Measurements from ENCODE around the gene SLC1A1. TPM values are rescaled to one million over a fixed set of nuclear protein-coding genes. Genes with fewer than 3 reads are reported as not detected.

Gene SLC1A1
- total RNA-seq, 1 experiment from 2014 or later: 3.2 TPM

GRCh38 chr9:4538107-4538506 lies 47.8 kb downstream of the SLC1A1 start:
- Histone ChIP-seq H3K9ac (ENCODE audit: low read length) (no peak overlapping the region), H3K27me3 (ENCODE audit: low read length) (no peaks in the 10 kb centered on the region), H4K20me1 (ENCODE audit: low read length) (no peaks in the 10 kb centered on the region), H3K79me2 (ENCODE audit: low read length) (no peaks in the 10 kb centered on the region), H3K9me2 (replicated peaks; ENCODE audit: low read length) (no peaks in the 10 kb centered on the region), H3K9me3 (ENCODE audit: low read length) (no peaks in the 10 kb centered on the region), H3K27ac (ENCODE audit: low read length) (no peak overlapping the region), H2AFZ (ENCODE audit: low read length) (no peak overlapping the region), H3K4me3 (ENCODE audit: low read length) (no peak overlapping the region), H3K4me1 (ENCODE audit: insufficient read depth, low read length) (no peaks in the 10 kb centered on the region), H3K36me3 (ENCODE audit: low read depth, low read length) (no peaks in the 10 kb centered on the region), H3F3A (ENCODE audit: low read length, unreplicated experiment) (no peaks in the 10 kb centered on the region), H3K4me2 (ENCODE audit: low read length) (no peak overlapping the region)
- intact Hi-C loops (cut with micrococcal nuclease): no loop called here
- ChIA-PET POLR2A (ENCODE audit: unreplicated experiment) (no interaction called here), CTCF (no interaction called here)
- TF ChIP-seq EZH2phosphoT487 (IDR thresholded peaks at IDR 0.05; ENCODE audit: borderline replicate concordance, low read length) (no peak), EZH2 (IDR thresholded peaks at IDR 0.05; ENCODE audit: low read length, unreplicated experiment) (no peak)
- TF ChIP-seq, protein P1, sequence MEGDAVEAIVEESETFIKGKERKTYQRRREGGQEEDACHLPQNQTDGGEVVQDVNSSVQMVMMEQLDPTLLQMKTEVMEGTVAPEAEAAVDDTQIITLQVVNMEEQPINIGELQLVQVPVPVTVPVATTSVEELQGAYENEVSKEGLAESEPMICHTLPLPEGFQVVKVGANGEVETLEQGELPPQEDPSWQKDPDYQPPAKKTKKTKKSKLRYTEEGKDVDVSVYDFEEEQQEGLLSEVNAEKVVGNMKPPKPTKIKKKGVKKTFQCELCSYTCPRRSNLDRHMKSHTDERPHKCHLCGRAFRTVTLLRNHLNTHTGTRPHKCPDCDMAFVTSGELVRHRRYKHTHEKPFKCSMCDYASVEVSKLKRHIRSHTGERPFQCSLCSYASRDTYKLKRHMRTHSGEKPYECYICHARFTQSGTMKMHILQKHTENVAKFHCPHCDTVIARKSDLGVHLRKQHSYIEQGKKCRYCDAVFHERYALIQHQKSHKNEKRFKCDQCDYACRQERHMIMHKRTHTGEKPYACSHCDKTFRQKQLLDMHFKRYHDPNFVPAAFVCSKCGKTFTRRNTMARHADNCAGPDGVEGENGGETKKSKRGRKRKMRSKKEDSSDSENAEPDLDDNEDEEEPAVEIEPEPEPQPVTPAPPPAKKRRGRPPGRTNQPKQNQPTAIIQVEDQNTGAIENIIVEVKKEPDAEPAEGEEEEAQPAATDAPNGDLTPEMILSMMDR (conservative IDR thresholded peaks at IDR 0.05; ENCODE audit: low read depth, low read length): no peak
- DNase-seq (no peak), ATAC-seq (no peak)
- BruUV-seq (replicated peaks): no TSS peak

DNA sequence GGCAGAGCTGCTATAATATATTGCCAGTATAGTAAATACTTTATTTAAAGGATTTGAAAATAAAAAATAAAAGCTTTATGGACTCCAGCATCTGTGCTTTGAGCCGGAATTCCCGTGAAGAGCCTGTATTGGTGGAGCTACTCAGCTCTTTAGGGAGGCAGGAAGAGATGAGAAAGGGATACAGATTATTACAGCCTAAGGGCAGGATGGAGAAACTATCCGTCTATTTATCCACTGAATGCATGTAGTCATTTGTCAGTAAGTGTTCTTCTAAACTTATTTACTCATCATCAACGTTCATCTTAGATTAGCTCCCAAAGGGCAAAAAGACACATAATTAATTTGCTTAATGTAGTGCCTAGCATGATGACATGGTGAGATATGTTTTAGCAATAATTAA lies 48.4 kb downstream of the SLC1A1 start:
- ChIA-PET POLR2A (ENCODE audit: unreplicated experiment) (no interaction called here), CTCF (no interaction called here)
- Histone ChIP-seq H3K79me2 (ENCODE audit: low read length) (no peaks in the 10 kb centered on the region), H3K9me3 (ENCODE audit: low read length) (no peaks in the 10 kb centered on the region), H3K4me1 (ENCODE audit: insufficient read depth, low read length) (no peaks in the 10 kb centered on the region), H3K27me3 (ENCODE audit: low read length) (no peaks in the 10 kb centered on the region), H3K27ac (ENCODE audit: low read length) (no peak overlapping the region), H3K9ac (ENCODE audit: low read length) (no peak overlapping the region), H3K36me3 (ENCODE audit: low read depth, low read length) (no peaks in the 10 kb centered on the region), H3K9me2 (replicated peaks; ENCODE audit: low read length) (no peaks in the 10 kb centered on the region), H3K4me2 (ENCODE audit: low read length) (no peak overlapping the region), H3F3A (ENCODE audit: low read length, unreplicated experiment) (no peaks in the 10 kb centered on the region), H3K4me3 (ENCODE audit: low read length) (no peak overlapping the region), H4K20me1 (ENCODE audit: low read length) (no peaks in the 10 kb centered on the region), H2AFZ (ENCODE audit: low read length) (no peak overlapping the region)
- no TSS peak for BruUV-seq (replicated peaks)
- no peak for TF ChIP-seq EZH2phosphoT487 (IDR thresholded peaks at IDR 0.05; ENCODE audit: borderline replicate concordance, low read length)
- TF ChIP-seq EZH2 (IDR thresholded peaks at IDR 0.05; ENCODE audit: low read length, unreplicated experiment): no peak
- TF ChIP-seq, protein P1 (conservative IDR thresholded peaks at IDR 0.05; ENCODE audit: low read depth, low read length): no peak
- intact Hi-C loops (cut with micrococcal nuclease): no loop called here
- ATAC-seq: no peak
- no peak for DNase-seq

GRCh38 chr9:4540425-4540824 lies 50.2 kb downstream of the SLC1A1 start:
- Histone ChIP-seq H3K27me3 (ENCODE audit: low read length) (no peaks in the 10 kb centered on the region), H3K27ac (ENCODE audit: low read length) (no peak overlapping the region), H2AFZ (ENCODE audit: low read length) (no peak overlapping the region), H3K4me3 (ENCODE audit: low read length) (no peak overlapping the region), H3K4me2 (ENCODE audit: low read length) (no peak overlapping the region), H3K36me3 (ENCODE audit: low read depth, low read length) (no peaks in the 10 kb centered on the region), H3F3A (ENCODE audit: low read length, unreplicated experiment) (no peaks in the 10 kb centered on the region), H3K9ac (ENCODE audit: low read length) (no peak overlapping the region), H3K4me1 (ENCODE audit: insufficient read depth, low read length) (no peaks in the 10 kb centered on the region), H3K9me3 (ENCODE audit: low read length) (no peaks in the 10 kb centered on the region), H3K79me2 (ENCODE audit: low read length) (no peaks in the 10 kb centered on the region), H4K20me1 (ENCODE audit: low read length) (no peaks in the 10 kb centered on the region), H3K9me2 (replicated peaks; ENCODE audit: low read length) (no peaks in the 10 kb centered on the region)
- DNase-seq: no peak
- no TSS peak for BruUV-seq (replicated peaks)
- no peak for ATAC-seq
- ChIA-PET CTCF (no interaction called here), POLR2A (ENCODE audit: unreplicated experiment) (no interaction called here)
- no peak for TF ChIP-seq EZH2 (IDR thresholded peaks at IDR 0.05; ENCODE audit: low read length, unreplicated experiment)
- TF ChIP-seq EZH2phosphoT487 (IDR thresholded peaks at IDR 0.05; ENCODE audit: borderline replicate concordance, low read length): no peak
- TF ChIP-seq, protein P1 (conservative IDR thresholded peaks at IDR 0.05; ENCODE audit: low read depth, low read length): no peak
- intact Hi-C loops (cut with micrococcal nuclease): no loop called here
